Stomach (tissue), 9 donors: ENCODE data around the gene CELF4. TPM values are rescaled to one million over a fixed set of nuclear protein-coding genes. Genes with fewer than 3 reads are reported as not detected.

Experiments used
- DNase-seq, 2 donors: peaks; one replicate each; pipeline versions ENCODE4 v3.0.0 to v3.0.0-alpha.2; 2013 to 2019
- H3K27ac ChIP-seq, 5 donors: fragments of 200-600 bp in 4 of 5; sonication (generic) in 4 of 5; one replicate each; pipeline ENCODE4 v1.5.1; 2013 to 2019; ENCODE audit warnings: mild to moderate bottlenecking in 1 of 5, moderate library complexity in 1 of 5
- H3K27me3 ChIP-seq, 3 donors: fragments of 200-600 bp; sonication (generic); one replicate each; pipeline ENCODE4 v1.5.1; 2017 to 2019; ENCODE audit warnings: mixed run types in 1 of 3
- H3K36me3 ChIP-seq, 4 donors: fragments of 200-600 bp; sonication (generic); 1 replicate in 3 of 4; 2 replicates in 1 of 4; pipeline ENCODE4 v1.5.1; 2016 to 2019
- H3K4me1 ChIP-seq, 4 donors: fragments of 200-600 bp; sonication (generic); one replicate each; pipeline ENCODE4 v1.5.1; 2016 to 2019
- H3K4me3 ChIP-seq, 4 donors: fragments of 200-600 bp; sonication (generic) in 3 of 4; one replicate each; pipeline ENCODE4 v1.5.1; 2016 to 2019; ENCODE audit warnings: mild to moderate bottlenecking in 1 of 4
- H3K9me3 ChIP-seq, 4 donors: fragments of 200-600 bp; sonication (generic); one replicate each; pipeline ENCODE4 v1.5.1; 2016 to 2019
- EP300 ChIP-seq: sonication (generic); formaldehyde crosslinking; IDR thresholded peaks from one replicate; pipeline ENCODE4 v1.6.1; 2017; ENCODE audit warnings: antibody characterized with exemption
- POLR2A ChIP-seq, 4 donors: fragments of 450-650 bp; IDR thresholded peaks; one replicate each; pipeline ENCODE4 v1.6.1; 2016; ENCODE audit warnings: antibody characterized with exemption in 4 of 4, control low read depth in 2 of 4, mild to moderate bottlenecking in 1 of 4, moderate library complexity in 1 of 4
- POLR2AphosphoS5 ChIP-seq, 3 donors: sonication (generic); formaldehyde crosslinking; IDR thresholded peaks; one replicate each; pipeline ENCODE4 v1.6.1; 2016; ENCODE audit warnings: antibody characterized with exemption in 3 of 3
- WGBS, 5 donors: extraction: QIAGEN DNeasy Blood & Tissue Kit in 3 of 5; methylation state at CpG; one replicate each; pipeline versions ENCODE4 v1.1.5 to v1.1.7; 2013 to 2018; 5-methylcytosine and 5-hydroxymethylcytosine counted together
- intact Hi-C: fragments of 100-400 bp; cut with DNase I; formaldehyde crosslinking; loops from one replicate; pipeline ENCODE4 v1.15.1; 2023; ENCODE audit warnings: low total_unique reads
- polyA plus RNA-seq, 3 donors: library from polyadenylated mRNA; stranded (reverse); fragments of 200-250 nt; gene quantifications; one replicate each; pipeline ENCODE4 v1.2.3, GENCODE V29; 2013
- total RNA-seq, 5 donors: library from RNA; depleted of rRNA; stranded (reverse); fragments of >200 nt; gene quantifications; one replicate each; pipeline versions ENCODE4 v1.1.0 to v1.2.3, GENCODE V29; 2014 to 2016
- TF ChIP-seq, protein P1 (sequence below), 7 experiments: fragments of 450-650 bp in 4 of 7; fragments of 200-600 bp in 3 of 7; sonication (generic) in 3 of 7; IDR thresholded peaks; one replicate each; pipeline ENCODE4 v1.5.1; 2016 to 2019; ENCODE audit warnings: antibody characterized with exemption in 7 of 7, control low read depth in 2 of 7, mild to moderate bottlenecking in 1 of 7
- donor health status: healthy with polysubstance abuse.
- donor health status: Bipolar disorder and iron deficiency.
- donor health status: healthy.

Gene CELF4
- total and polyA plus RNA-seq, 8 donors: 0.93 to 2.4 (median 1.8) TPM; not detected in 2

DNA sequence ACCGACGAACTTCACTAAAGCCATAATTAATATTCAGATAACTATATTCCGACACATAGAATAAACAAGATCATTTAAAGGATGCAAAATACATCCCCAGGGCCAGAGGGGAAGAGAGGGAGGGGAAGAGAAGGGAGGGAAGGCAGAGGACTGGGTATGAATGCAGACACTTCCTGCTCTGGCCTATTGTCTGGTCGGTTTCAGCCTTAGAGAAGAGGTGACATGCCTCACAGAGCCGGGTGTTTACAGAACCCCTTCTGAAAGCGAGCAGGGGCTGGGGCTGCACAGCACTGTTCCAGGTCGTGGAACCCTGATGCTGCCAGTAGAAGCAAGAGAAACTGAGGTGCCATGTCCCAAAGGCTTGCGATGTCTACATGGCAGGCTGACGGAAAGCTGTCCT, 31.0 kb downstream of the CELF4 start:
- Histone ChIP-seq H3K4me1 (peaks cover 0 to 6% (median 3%) of the 10 kb centered on the region in 4 donors), H3K4me3 (no peak overlapping the region), H3K27me3 (peaks cover 4 to 95% (median 26%) of the 10 kb centered on the region in 3 donors), H3K9me3 (no peaks in the 10 kb centered on the region), H3K36me3 (no peaks in the 10 kb centered on the region), H3K27ac (no peak overlapping the region)
- WGBS, 5 donors: 53 to 61% (median 55%) methylated on average over 9 of the region's 9 CpGs
- TF ChIP-seq POLR2A (IDR thresholded peaks at IDR 0.05) (no peak), EP300 (no peak), POLR2AphosphoS5 (IDR thresholded peaks at IDR 0.05) (no peak)
- TF ChIP-seq, protein P1, sequence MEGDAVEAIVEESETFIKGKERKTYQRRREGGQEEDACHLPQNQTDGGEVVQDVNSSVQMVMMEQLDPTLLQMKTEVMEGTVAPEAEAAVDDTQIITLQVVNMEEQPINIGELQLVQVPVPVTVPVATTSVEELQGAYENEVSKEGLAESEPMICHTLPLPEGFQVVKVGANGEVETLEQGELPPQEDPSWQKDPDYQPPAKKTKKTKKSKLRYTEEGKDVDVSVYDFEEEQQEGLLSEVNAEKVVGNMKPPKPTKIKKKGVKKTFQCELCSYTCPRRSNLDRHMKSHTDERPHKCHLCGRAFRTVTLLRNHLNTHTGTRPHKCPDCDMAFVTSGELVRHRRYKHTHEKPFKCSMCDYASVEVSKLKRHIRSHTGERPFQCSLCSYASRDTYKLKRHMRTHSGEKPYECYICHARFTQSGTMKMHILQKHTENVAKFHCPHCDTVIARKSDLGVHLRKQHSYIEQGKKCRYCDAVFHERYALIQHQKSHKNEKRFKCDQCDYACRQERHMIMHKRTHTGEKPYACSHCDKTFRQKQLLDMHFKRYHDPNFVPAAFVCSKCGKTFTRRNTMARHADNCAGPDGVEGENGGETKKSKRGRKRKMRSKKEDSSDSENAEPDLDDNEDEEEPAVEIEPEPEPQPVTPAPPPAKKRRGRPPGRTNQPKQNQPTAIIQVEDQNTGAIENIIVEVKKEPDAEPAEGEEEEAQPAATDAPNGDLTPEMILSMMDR (IDR thresholded peaks at IDR 0.05): no peak
- DNase-seq: no peak
- intact Hi-C loops: loop anchor here (10.0 kb wide), 1 partner anchor 150 kb away; no protein-coding TSS in a partner anchor

GRCh38 chr18:37533647-37534584, 31.7 kb downstream of the CELF4 start:
- peak in 1 of 2 donors; percentile 39 for DNase-seq
- TF ChIP-seq POLR2AphosphoS5 (IDR thresholded peaks at IDR 0.05) (no peak), POLR2A (IDR thresholded peaks at IDR 0.05) (no peak), EP300 (no peak)
- TF ChIP-seq, protein P1 (IDR thresholded peaks at IDR 0.05): no peak
- Histone ChIP-seq H3K27me3 (peaks cover 8 to 95% (median 28%) of the 10 kb centered on the region in 3 donors), H3K4me1 (peaks cover 0 to 6% (median 3%) of the 10 kb centered on the region in 4 donors), H3K9me3 (no peaks in the 10 kb centered on the region), H3K36me3 (no peaks in the 10 kb centered on the region), H3K4me3 (no peak overlapping the region), H3K27ac (no peak overlapping the region)
- WGBS, 5 donors: 70 to 74% (median 73%) methylated on average over 18 to 22 of the region's 22 CpGs
- intact Hi-C loops: loop anchor here (10.0 kb wide), 1 partner anchor 149 kb away; no protein-coding TSS in a partner anchor

DNA sequence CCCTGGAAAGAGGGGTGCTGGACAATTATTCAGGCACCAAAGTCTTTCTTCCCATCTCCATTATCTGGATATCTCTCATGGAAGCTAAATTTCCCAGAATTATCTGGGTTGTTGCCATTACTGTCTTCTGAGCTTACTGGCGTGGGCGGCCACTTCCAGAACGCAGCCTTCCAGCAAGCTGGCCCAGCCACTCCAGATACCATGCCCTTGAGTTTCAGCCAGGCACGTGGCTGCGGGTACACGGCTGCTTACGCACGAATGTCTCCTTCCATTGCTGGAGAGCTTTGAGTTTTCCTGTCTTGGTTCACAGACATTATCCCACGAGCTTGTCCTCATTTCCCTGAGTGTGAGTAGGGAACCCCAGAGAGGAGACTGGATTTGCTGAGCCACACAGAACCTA, 32.7 kb downstream of the CELF4 start:
- intact Hi-C loops: loop anchor here (10.0 kb wide), 1 partner anchor 148 kb away; no protein-coding TSS in a partner anchor
- Histone ChIP-seq H3K4me3 (no peak overlapping the region), H3K27me3 (peaks cover 4 to 95% (median 18%) of the 10 kb centered on the region in 3 donors), H3K36me3 (no peaks in the 10 kb centered on the region), H3K9me3 (no peaks in the 10 kb centered on the region), H3K27ac (no peak overlapping the region), H3K4me1 (peaks cover 0 to 3% (median 1%) of the 10 kb centered on the region in 4 donors)
- TF ChIP-seq, protein P1 (IDR thresholded peaks at IDR 0.05): no peak
- TF ChIP-seq POLR2AphosphoS5 (IDR thresholded peaks at IDR 0.05) (no peak), POLR2A (IDR thresholded peaks at IDR 0.05) (no peak), EP300 (no peak)
- 79 to 90% (median 87%) methylated on average over 9 of the region's 9 CpGs for WGBS, 5 donors
- no peak for DNase-seq

GRCh38 chr18:37529863-37530262, 35.7 kb downstream of the CELF4 start:
- Histone ChIP-seq H3K36me3 (no peaks in the 10 kb centered on the region), H3K4me3 (no peak overlapping the region), H3K9me3 (no peaks in the 10 kb centered on the region), H3K27ac (no peak overlapping the region), H3K27me3 (peaks cover 5 to 96% (median 20%) of the 10 kb centered on the region in 3 donors), H3K4me1 (peaks cover 0 to 2% (median 0%) of the 10 kb centered on the region in 4 donors)
- WGBS, 5 donors: 63 to 72% (median 65%) methylated on average over 4 of the region's 4 CpGs
- intact Hi-C loops: loop anchor here (10.0 kb wide), 1 partner anchor 145 kb away; no protein-coding TSS in a partner anchor
- DNase-seq: no peak
- no peak for TF ChIP-seq EP300
- TF ChIP-seq POLR2AphosphoS5 (IDR thresholded peaks at IDR 0.05): no peak
